Activated CD8-positive, alpha-beta T cell treated with anti-CD3 and anti-CD28 coated beads for 36 hours (primary cell): Measurements from ENCODE around the gene MRPL20. TPM values are rescaled to one million over a fixed set of nuclear protein-coding genes. Genes with fewer than 3 reads are reported as not detected.

Experiments used
- ATAC-seq: fragments of 200-7000 bp; cut with Tn5 transposase; one replicate; pipeline ENCODE4 v1.10.0; 2021; ENCODE audit warnings: mild to moderate bottlenecking, moderate library complexity
- CTCF ChIA-PET: fragments of 350-600 bp; sonication (Branson Sonifier 250); formaldehyde crosslinking; loops from one replicate; lab custom pipeline; 2021; ENCODE audit warnings: antibody characterized with exemption; lab: Charles Lee
- POLR2A ChIA-PET: fragments of 350-600 bp; sonication (Branson Sonifier 250); formaldehyde crosslinking; loops from one replicate; lab custom pipeline; 2021; ENCODE audit warnings: antibody characterized with exemption; lab: Charles Lee
- DNase-seq: peaks from one replicate; pipeline ENCODE4 v3.0.0-alpha.2; 2020
- H3K27ac Mint-ChIP-seq: one replicate; pipeline ENCODE4 v1.8.0; 2021; ENCODE audit warnings: mild to moderate bottlenecking, mixed read lengths
- H3K27me3 Mint-ChIP-seq: one replicate; pipeline ENCODE4 v1.8.0; 2021; ENCODE audit warnings: mixed read lengths
- H3K36me3 Mint-ChIP-seq: one replicate; pipeline ENCODE4 v1.8.0; 2021; ENCODE audit warnings: low read depth, mixed read lengths
- H3K4me1 Mint-ChIP-seq: one replicate; pipeline ENCODE4 v1.8.0; 2021; ENCODE audit warnings: low read depth, mixed read lengths
- H3K4me3 Mint-ChIP-seq: one replicate; pipeline ENCODE4 v1.8.0; 2021; ENCODE audit warnings: mild to moderate bottlenecking, moderate library complexity, mixed read lengths
- H3K9me3 Mint-ChIP-seq: one replicate; pipeline ENCODE4 v1.8.0; 2021; ENCODE audit warnings: mixed read lengths
- CTCF ChIP-seq: fragments of 200-600 bp; IDR thresholded peaks from one replicate; pipeline ENCODE4 v1.8.0; 2022; ENCODE audit warnings: antibody characterized with exemption, mild to moderate bottlenecking
- intact Hi-C: fragments of 100-400 bp; cut with micrococcal nuclease; formaldehyde crosslinking; loops from one replicate; pipeline ENCODE4 v1.10.0; 2022
- total RNA-seq, 2 experiments: library from RNA; stranded (reverse); gene quantifications; one replicate each; pipeline ENCODE4 v1.2.3, GENCODE V29; 2021

MRPL20 gene
- total RNA-seq, 2 experiments from 2014 or later, result 127 to 129 TPM

GRCh38 chr1:1427106-1427819 is 20.2 kb upstream of the MRPL20 start:
- peak; percentile 46 for ATAC-seq
- Mint-ChIP-seq H3K9me3 (no peaks in the 10 kb centered on the region), H3K36me3 (no peaks in the 10 kb centered on the region), H3K4me3 (no peak overlapping the region), H3K4me1 (peaks cover 14% of the 10 kb centered on the region), H3K27ac (no peak overlapping the region), H3K27me3 (peaks cover 27% of the 10 kb centered on the region)
- ChIA-PET POLR2A (no interaction called here), CTCF (interaction anchor here (2.5 kb wide), 1 partner anchor 14 kb away, joined by 8 read pairs; no protein-coding TSS in a partner anchor)
- TF ChIP-seq CTCF, result no peak
- peak; percentile 46 for DNase-seq
- intact Hi-C loops, result no loop called here

GRCh38 chr1:1426496-1427105 is 19.5 kb upstream of the MRPL20 start:
- Mint-ChIP-seq H3K36me3 (no peaks in the 10 kb centered on the region), H3K27me3 (peaks cover 28% of the 10 kb centered on the region), H3K4me1 (peaks cover 14% of the 10 kb centered on the region), H3K9me3 (no peaks in the 10 kb centered on the region), H3K4me3 (no peak overlapping the region), H3K27ac (no peak overlapping the region)
- ATAC-seq (peak; percentile 54), DNase-seq (peak; percentile 40)
- intact Hi-C loops, result no loop called here
- CTCF ChIA-PET, result interaction anchor here (2.5 kb wide), 1 partner anchor 15 kb away, joined by 8 read pairs; no protein-coding TSS in a partner anchor
- POLR2A ChIA-PET, result interaction anchor here (0.6 kb wide), 1 partner anchor 27 kb away, joined by 3 read pairs; no protein-coding TSS in a partner anchor
- no peak for TF ChIP-seq CTCF

- ATAC-seq (no peak), DNase-seq (no peak)
- no peaks in the 10 kb centered on the region for H3K36me3 Mint-ChIP-seq
- ChIA-PET CTCF (interaction anchor here (2.5 kb wide), 1 partner anchor 15 kb away, joined by 8 read pairs; no protein-coding TSS in a partner anchor), POLR2A (interaction anchor here (0.6 kb wide), 1 partner anchor 26 kb away, joined by 3 read pairs; no protein-coding TSS in a partner anchor)
- no peaks in the 10 kb centered on the region for H3K9me3 Mint-ChIP-seq
- no peak for TF ChIP-seq CTCF
- intact Hi-C loops, result no loop called here
- H3K27ac Mint-ChIP-seq, result no peak overlapping the region
- H3K4me1 Mint-ChIP-seq, result peaks cover 14% of the 10 kb centered on the region
- no peak overlapping the region for H3K4me3 Mint-ChIP-seq
- peaks cover 26% of the 10 kb centered on the region for H3K27me3 Mint-ChIP-seq
Measured at GRCh38 chr1:1425753-1426495, 18.8 kb upstream of the MRPL20 start.

GRCh38 chr1:1425426-1425752 is 18.3 kb upstream of the MRPL20 start:
- ATAC-seq (no peak), DNase-seq (no peak)
- no peak overlapping the region for H3K4me3 Mint-ChIP-seq
- POLR2A ChIA-PET, result no interaction called here
- no peak overlapping the region for H3K27ac Mint-ChIP-seq
- TF ChIP-seq CTCF, result no peak
- CTCF ChIA-PET, result interaction anchor here (2.5 kb wide), 1 partner anchor 16 kb away, joined by 8 read pairs; no protein-coding TSS in a partner anchor
- intact Hi-C loops, result no loop called here
- H3K9me3 Mint-ChIP-seq, result no peaks in the 10 kb centered on the region
- H3K27me3 Mint-ChIP-seq, result peaks cover 28% of the 10 kb centered on the region
- H3K36me3 Mint-ChIP-seq, result no peaks in the 10 kb centered on the region
- peaks cover 14% of the 10 kb centered on the region for H3K4me1 Mint-ChIP-seq
